Uterus (tissue), 2 donors: ENCODE results near the gene GIPC2.

ENCODE experiments used
- CTCF ChIP-seq, 4 experiments: fragments of 200-600 bp in 2 of 4; fragments of 450-650 bp in 2 of 4; sonication (generic) in 2 of 4; IDR thresholded peaks; one replicate each; pipeline ENCODE4 v1.5.1; 2016 to 2019; ENCODE audit warnings: antibody characterized with exemption in 4 of 4, mild to moderate bottlenecking in 2 of 4, moderate library complexity in 1 of 4
- POLR2A ChIP-seq, 2 donors: fragments of 450-650 bp; IDR thresholded peaks; one replicate each; pipeline ENCODE4 v1.6.1; 2016; ENCODE audit warnings: antibody characterized with exemption in 2 of 2, mild to moderate bottlenecking in 1 of 2, moderate library complexity in 1 of 2

GRCh38 chr1:78102916-78103315 is 57.1 kb downstream of the GIPC2 start:
- TF ChIP-seq CTCF (IDR thresholded peaks at IDR 0.05) (no peak), POLR2A (IDR thresholded peaks at IDR 0.05) (no peak)
